ENCODE data around the gene CAMTA1. TPM values are rescaled to one million over a fixed set of nuclear protein-coding genes. Genes with fewer than 3 reads are reported as not detected.
A peak's percentile ranks its signal among the peaks of the same experiment; 100 is the strongest.

CAMTA1 gene
- total RNA-seq, 2 experiments from 2014 or later = 45.5 to 45.6 TPM

GRCh38 chr1:7069931-7070330 lies 284.7 kb downstream of the CAMTA1 start:
- DNase-seq (no peak), ATAC-seq (ENCODE audit: low read depth) (no peak)
- Mint-ChIP-seq H3K36me3 (no peaks in the 10 kb centered on the region), H3K27me3 (peaks cover 9% of the 10 kb centered on the region), H3K27ac (no peak overlapping the region), H3K4me3 (no peak overlapping the region), H3K4me1 (peaks cover 1% of the 10 kb centered on the region), H3K9me3 (no peaks in the 10 kb centered on the region)
- POLR2A ChIA-PET = no interaction called here

GRCh38 chr1:7070389-7071029 lies 285.3 kb downstream of the CAMTA1 start:
- ATAC-seq (ENCODE audit: low read depth) = peak; percentile 50
- no peak overlapping the region for H3K27ac Mint-ChIP-seq
- DNase-seq = peak; percentile 39
- H3K4me3 Mint-ChIP-seq = no peak overlapping the region
- H3K9me3 Mint-ChIP-seq = no peaks in the 10 kb centered on the region
- peaks cover 9% of the 10 kb centered on the region for H3K27me3 Mint-ChIP-seq
- H3K36me3 Mint-ChIP-seq = no peaks in the 10 kb centered on the region
- peaks cover 1% of the 10 kb centered on the region for H3K4me1 Mint-ChIP-seq
- POLR2A ChIA-PET = no interaction called here

- peaks cover 8% of the 10 kb centered on the region for H3K27me3 Mint-ChIP-seq
- DNase-seq = no peak
- H3K36me3 Mint-ChIP-seq = no peaks in the 10 kb centered on the region
- H3K27ac Mint-ChIP-seq = no peak overlapping the region
- ATAC-seq (ENCODE audit: low read depth) = no peak
- H3K4me1 Mint-ChIP-seq = no peaks in the 10 kb centered on the region
- H3K9me3 Mint-ChIP-seq = peaks cover 3% of the 10 kb centered on the region
- POLR2A ChIA-PET = no interaction called here
- H3K4me3 Mint-ChIP-seq = no peak overlapping the region
Observed at GRCh38 chr1:7076117-7076516, 290.9 kb downstream of the CAMTA1 start.

GRCh38 chr1:7076572-7076971 lies 291.3 kb downstream of the CAMTA1 start:
- Mint-ChIP-seq H3K4me1 (no peaks in the 10 kb centered on the region), H3K27me3 (peaks cover 8% of the 10 kb centered on the region), H3K27ac (no peak overlapping the region), H3K4me3 (no peak overlapping the region), H3K9me3 (peaks cover 3% of the 10 kb centered on the region), H3K36me3 (no peaks in the 10 kb centered on the region)
- POLR2A ChIA-PET = no interaction called here
- DNase-seq (no peak), ATAC-seq (ENCODE audit: low read depth) (no peak)

GRCh38 chr1:7077136-7077535 lies 291.9 kb downstream of the CAMTA1 start:
- no peak overlapping the region for H3K4me3 Mint-ChIP-seq
- peaks cover 8% of the 10 kb centered on the region for H3K27me3 Mint-ChIP-seq
- POLR2A ChIA-PET = no interaction called here
- H3K36me3 Mint-ChIP-seq = no peaks in the 10 kb centered on the region
- H3K4me1 Mint-ChIP-seq = no peaks in the 10 kb centered on the region
- DNase-seq (no peak), ATAC-seq (ENCODE audit: low read depth) (no peak)
- no peak overlapping the region for H3K27ac Mint-ChIP-seq
- peaks cover 3% of the 10 kb centered on the region for H3K9me3 Mint-ChIP-seq

GRCh38 chr1:7077970-7078369 lies 292.7 kb downstream of the CAMTA1 start:
- no peaks in the 10 kb centered on the region for H3K36me3 Mint-ChIP-seq
- no peak overlapping the region for H3K27ac Mint-ChIP-seq
- H3K27me3 Mint-ChIP-seq = peaks cover 6% of the 10 kb centered on the region
- ATAC-seq (ENCODE audit: low read depth) = no peak
- POLR2A ChIA-PET = no interaction called here
- H3K4me3 Mint-ChIP-seq = no peak overlapping the region
- peaks cover 3% of the 10 kb centered on the region for H3K9me3 Mint-ChIP-seq
- no peaks in the 10 kb centered on the region for H3K4me1 Mint-ChIP-seq
- DNase-seq = no peak

- H3K36me3 Mint-ChIP-seq = no peaks in the 10 kb centered on the region
- H3K27ac Mint-ChIP-seq = no peak overlapping the region
- no peaks in the 10 kb centered on the region for H3K4me1 Mint-ChIP-seq
- DNase-seq (no peak), ATAC-seq (ENCODE audit: low read depth) (no peak)
- peaks cover 3% of the 10 kb centered on the region for H3K27me3 Mint-ChIP-seq
- POLR2A ChIA-PET = no interaction called here
- no peak overlapping the region for H3K4me3 Mint-ChIP-seq
- H3K9me3 Mint-ChIP-seq = peaks cover 3% of the 10 kb centered on the region
Observed at GRCh38 chr1:7079637-7080036, 294.4 kb downstream of the CAMTA1 start.

- POLR2A ChIA-PET = no interaction called here
- DNase-seq (no peak), ATAC-seq (ENCODE audit: low read depth) (no peak)
- Mint-ChIP-seq H3K36me3 (no peaks in the 10 kb centered on the region), H3K9me3 (peaks cover 3% of the 10 kb centered on the region), H3K4me3 (no peak overlapping the region), H3K27me3 (peaks cover 3% of the 10 kb centered on the region), H3K27ac (no peak overlapping the region), H3K4me1 (no peaks in the 10 kb centered on the region)
Observed at GRCh38 chr1:7084232-7084894, 299.1 kb downstream of the CAMTA1 start.

GRCh38 chr1:7085521-7085920 lies 300.3 kb downstream of the CAMTA1 start:
- Mint-ChIP-seq H3K4me3 (no peak overlapping the region), H3K27ac (no peak overlapping the region), H3K9me3 (no peaks in the 10 kb centered on the region), H3K27me3 (peaks cover 3% of the 10 kb centered on the region), H3K36me3 (no peaks in the 10 kb centered on the region), H3K4me1 (no peaks in the 10 kb centered on the region)
- POLR2A ChIA-PET = no interaction called here
- DNase-seq (no peak), ATAC-seq (ENCODE audit: low read depth) (no peak)

- DNase-seq (no peak), ATAC-seq (ENCODE audit: low read depth) (no peak)
- Mint-ChIP-seq H3K4me1 (no peaks in the 10 kb centered on the region), H3K27ac (no peak overlapping the region), H3K36me3 (no peaks in the 10 kb centered on the region), H3K27me3 (peaks cover under 1% of the 10 kb centered on the region), H3K4me3 (no peak overlapping the region), H3K9me3 (no peaks in the 10 kb centered on the region)
- POLR2A ChIA-PET = no interaction called here
Observed at GRCh38 chr1:7086106-7086505, 300.9 kb downstream of the CAMTA1 start.

- no peak overlapping the region for H3K27ac Mint-ChIP-seq
- H3K9me3 Mint-ChIP-seq = no peaks in the 10 kb centered on the region
- H3K4me3 Mint-ChIP-seq = no peak overlapping the region
- no peaks in the 10 kb centered on the region for H3K27me3 Mint-ChIP-seq
- H3K36me3 Mint-ChIP-seq = no peaks in the 10 kb centered on the region
- POLR2A ChIA-PET = no interaction called here
- no peaks in the 10 kb centered on the region for H3K4me1 Mint-ChIP-seq
- ATAC-seq (ENCODE audit: low read depth) = no peak
- no peak for DNase-seq
Observed at GRCh38 chr1:7087888-7088287, 302.6 kb downstream of the CAMTA1 start.

- no peak for ATAC-seq (ENCODE audit: low read depth)
- DNase-seq = no peak
- POLR2A ChIA-PET = no interaction called here
- no peaks in the 10 kb centered on the region for H3K9me3 Mint-ChIP-seq
- no peaks in the 10 kb centered on the region for H3K27me3 Mint-ChIP-seq
- no peak overlapping the region for H3K27ac Mint-ChIP-seq
- H3K4me3 Mint-ChIP-seq = no peak overlapping the region
- H3K4me1 Mint-ChIP-seq = no peaks in the 10 kb centered on the region
- H3K36me3 Mint-ChIP-seq = no peaks in the 10 kb centered on the region
Observed at GRCh38 chr1:7089497-7089896, 304.2 kb downstream of the CAMTA1 start.

- Mint-ChIP-seq H3K36me3 (no peaks in the 10 kb centered on the region), H3K9me3 (no peaks in the 10 kb centered on the region), H3K27ac (no peak overlapping the region), H3K4me3 (no peak overlapping the region), H3K4me1 (no peaks in the 10 kb centered on the region), H3K27me3 (no peaks in the 10 kb centered on the region)
- no peak for DNase-seq
- ATAC-seq (ENCODE audit: low read depth) = no peak
- POLR2A ChIA-PET = no interaction called here
Observed at GRCh38 chr1:7093297-7093696, 308.0 kb downstream of the CAMTA1 start.

GRCh38 chr1:7094086-7094485 lies 308.8 kb downstream of the CAMTA1 start:
- H3K27me3 Mint-ChIP-seq = no peaks in the 10 kb centered on the region
- POLR2A ChIA-PET = no interaction called here
- H3K4me3 Mint-ChIP-seq = no peak overlapping the region
- H3K4me1 Mint-ChIP-seq = no peaks in the 10 kb centered on the region
- no peak overlapping the region for H3K27ac Mint-ChIP-seq
- H3K9me3 Mint-ChIP-seq = no peaks in the 10 kb centered on the region
- DNase-seq = no peak
- no peak for ATAC-seq (ENCODE audit: low read depth)
- H3K36me3 Mint-ChIP-seq = no peaks in the 10 kb centered on the region
